Measurements from ENCODE around the gene GLUL.
"Not testable (repeated sequence)": the region's sequence is repeated elsewhere in the genome, so short reads cannot be mapped to it uniquely, and the experiment has no call there.

The GLUL gene

GRCh38 chr1:182394055-182394775 lies 2.6 kb upstream of the GLUL start:
- DNase-seq (ENCODE audit: low spot score), result no peak

GRCh38 chr1:182392050-182393028 lies 749 bp upstream of the GLUL start:
- DNase-seq (ENCODE audit: low spot score), result peak; percentile 60

- DNase-seq (ENCODE audit: low spot score), result no peak
These were observed 595 bp downstream of the GLUL start for GRCh38 chr1:182391028-182391361.

GRCh38 chr1:182389619-182390047 lies 2.0 kb downstream of the GLUL start:
- no peak for DNase-seq (ENCODE audit: low spot score)

GRCh38 chr1:182388392-182389134 lies 3.0 kb downstream of the GLUL start:
- DNase-seq (ENCODE audit: low spot score), result no peak

GRCh38 chr1:182387566-182387965 lies 4.0 kb downstream of the GLUL start:
- DNase-seq (ENCODE audit: low spot score), result no peak

GRCh38 chr1:182386980-182387379 lies 4.6 kb downstream of the GLUL start:
- no peak for DNase-seq (ENCODE audit: low spot score)

GRCh38 chr1:182385885-182386853 lies 5.4 kb downstream of the GLUL start:
- no peak for DNase-seq (ENCODE audit: low spot score)

GRCh38 chr1:182384387-182384960 lies 7.1 kb downstream of the GLUL start:
- DNase-seq (ENCODE audit: low spot score), result no peak

GRCh38 chr1:182383934-182384333 lies 7.7 kb downstream of the GLUL start:
- no peak for DNase-seq (ENCODE audit: low spot score)

- DNase-seq (ENCODE audit: low spot score), result no peak
These were observed 8.4 kb downstream of the GLUL start for GRCh38 chr1:182383037-182383661.

GRCh38 chr1:182381962-182382819 lies 9.4 kb downstream of the GLUL start:
- no peak for DNase-seq (ENCODE audit: low spot score)

GRCh38 chr1:182380199-182380598 lies 11.4 kb downstream of the GLUL start:
- DNase-seq (ENCODE audit: low spot score), result no peak

GRCh38 chr1:182379781-182380180 lies 11.8 kb downstream of the GLUL start:
- not testable (repeated sequence) for DNase-seq (ENCODE audit: low spot score)

- no peak for DNase-seq (ENCODE audit: low spot score)
These were observed 14.5 kb downstream of the GLUL start for GRCh38 chr1:182376936-182377574.

GRCh38 chr1:182374101-182374834 lies 17.3 kb downstream of the GLUL start:
- no peak for DNase-seq (ENCODE audit: low spot score)

GRCh38 chr1:182370532-182370931 lies 21.1 kb downstream of the GLUL start:
- DNase-seq (ENCODE audit: low spot score), result no peak

GRCh38 chr1:182368903-182369302 lies 22.7 kb downstream of the GLUL start:
- DNase-seq (ENCODE audit: low spot score), result no peak

Measured in NAMALWA (cell line).